ENCODE data around the gene RAB10.
"Not testable (repeated sequence)": the region's sequence is repeated elsewhere in the genome, so short reads cannot be mapped to it uniquely, and the experiment has no call there.

RAB10 gene

DNA sequence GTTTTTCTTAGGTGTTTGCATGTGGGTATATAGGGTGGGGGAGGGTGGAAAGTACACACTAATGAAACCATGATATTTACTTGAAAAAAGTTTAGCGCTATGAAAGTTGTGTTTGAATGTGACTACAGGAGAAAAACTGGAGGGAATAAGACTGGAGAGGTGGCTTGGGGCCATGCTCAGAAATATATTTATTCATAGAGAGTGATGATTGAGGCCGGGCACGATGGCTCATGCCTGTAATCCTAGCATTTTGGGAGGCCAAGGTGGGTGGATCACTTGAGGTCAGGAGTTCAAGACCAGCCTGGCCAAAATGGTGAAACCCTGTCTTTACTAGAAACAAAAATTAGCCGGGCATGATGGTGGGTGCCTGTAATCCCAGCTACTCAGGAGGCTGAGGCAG is 55.0 kb downstream of the RAB10 start:
- not testable (repeated sequence) for DNase-seq (ENCODE audit: low read depth in 1 of 2, low spot score in 1 of 2)

GRCh38 chr2:26089337-26089736 is 55.5 kb downstream of the RAB10 start:
- DNase-seq (ENCODE audit: low read depth in 1 of 2, low spot score in 1 of 2), result no peak

GRCh38 chr2:26095758-26096157 is 61.9 kb downstream of the RAB10 start:
- DNase-seq (ENCODE audit: low read depth in 1 of 2, low spot score in 1 of 2), result no peak

GRCh38 chr2:26099933-26100332 is 66.0 kb downstream of the RAB10 start:
- DNase-seq (ENCODE audit: low read depth in 1 of 2, low spot score in 1 of 2), result no peak

GRCh38 chr2:26100384-26100783 is 66.5 kb downstream of the RAB10 start:
- no peak for DNase-seq (ENCODE audit: low read depth in 1 of 2, low spot score in 1 of 2)

DNA sequence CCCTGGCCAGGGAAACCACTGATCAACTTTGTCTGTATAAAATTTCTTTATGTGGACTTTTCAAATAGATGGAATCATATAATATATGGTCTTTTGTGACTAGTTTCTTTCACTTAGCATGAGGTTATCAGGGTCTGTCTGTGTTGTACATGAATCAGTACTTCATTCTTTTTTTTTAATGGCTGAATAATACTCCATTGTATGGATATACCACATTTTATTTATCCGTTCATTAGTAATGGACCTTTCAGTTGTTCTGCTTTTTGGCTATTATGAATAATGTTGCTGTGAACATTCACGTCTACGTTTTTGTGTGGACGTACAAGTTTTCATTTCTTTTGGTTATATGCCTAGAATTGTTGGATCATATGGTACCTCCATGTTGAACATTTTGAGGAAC is 69.9 kb downstream of the RAB10 start:
- DNase-seq (ENCODE audit: low read depth in 1 of 2, low spot score in 1 of 2), result no peak

- not testable (repeated sequence) for DNase-seq (ENCODE audit: low read depth in 1 of 2, low spot score in 1 of 2)
These were observed 74.8 kb downstream of the RAB10 start for GRCh38 chr2:26108701-26109100.

- no peak for DNase-seq (ENCODE audit: low read depth in 1 of 2, low spot score in 1 of 2)
These were observed 78.3 kb downstream of the RAB10 start for GRCh38 chr2:26112201-26112600.

- no peak for DNase-seq (ENCODE audit: low read depth in 1 of 2, low spot score in 1 of 2)
These were observed 80.3 kb downstream of the RAB10 start for GRCh38 chr2:26114151-26114550.

DNA sequence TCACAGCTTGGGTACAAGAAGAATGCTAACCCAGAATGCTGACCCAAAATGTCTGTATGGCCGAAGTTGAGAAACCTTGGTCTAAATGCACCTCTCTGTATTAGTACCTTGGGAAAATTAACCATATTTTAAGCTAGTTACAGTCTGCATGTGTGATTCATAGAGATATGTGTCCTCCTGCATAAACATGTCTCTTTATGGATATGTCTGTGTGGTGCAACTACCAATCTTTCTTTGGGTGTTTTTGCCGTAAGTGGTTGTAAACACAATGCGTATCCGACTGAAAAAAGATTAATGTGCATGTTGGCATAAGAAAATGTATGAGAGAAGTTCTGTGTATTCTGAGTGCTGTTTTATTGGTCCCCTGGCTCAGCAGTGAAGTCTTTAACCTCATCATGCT is 84.8 kb downstream of the RAB10 start:
- no peak for DNase-seq (ENCODE audit: low read depth in 1 of 2, low spot score in 1 of 2)

GRCh38 chr2:26119521-26119920 is 85.6 kb downstream of the RAB10 start:
- DNase-seq (ENCODE audit: low read depth in 1 of 2, low spot score in 1 of 2), result no peak

DNA sequence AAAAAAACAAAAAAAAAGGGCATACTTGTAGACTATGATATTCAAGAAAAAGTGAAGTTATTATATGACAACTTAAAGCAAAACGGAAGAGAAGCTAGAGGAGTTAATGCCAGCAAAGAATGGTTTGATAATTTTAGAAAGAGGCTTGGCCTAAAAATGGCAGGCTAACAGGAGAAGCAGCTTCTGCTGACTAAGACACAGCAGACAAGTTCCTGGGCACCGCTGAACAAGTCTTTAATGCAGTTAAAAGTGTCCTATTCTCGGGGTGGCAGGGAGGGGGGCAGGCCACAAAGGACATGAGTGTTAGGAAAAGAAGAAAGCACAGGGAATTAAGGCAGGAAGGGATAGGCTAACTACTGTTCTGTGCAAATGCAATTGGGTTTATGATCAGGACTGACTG is 88.7 kb downstream of the RAB10 start:
- no peak for DNase-seq (ENCODE audit: low read depth in 1 of 2, low spot score in 1 of 2)

GRCh38 chr2:26123426-26123825 is 89.5 kb downstream of the RAB10 start:
- no peak for DNase-seq (ENCODE audit: low read depth in 1 of 2, low spot score in 1 of 2)

DNA sequence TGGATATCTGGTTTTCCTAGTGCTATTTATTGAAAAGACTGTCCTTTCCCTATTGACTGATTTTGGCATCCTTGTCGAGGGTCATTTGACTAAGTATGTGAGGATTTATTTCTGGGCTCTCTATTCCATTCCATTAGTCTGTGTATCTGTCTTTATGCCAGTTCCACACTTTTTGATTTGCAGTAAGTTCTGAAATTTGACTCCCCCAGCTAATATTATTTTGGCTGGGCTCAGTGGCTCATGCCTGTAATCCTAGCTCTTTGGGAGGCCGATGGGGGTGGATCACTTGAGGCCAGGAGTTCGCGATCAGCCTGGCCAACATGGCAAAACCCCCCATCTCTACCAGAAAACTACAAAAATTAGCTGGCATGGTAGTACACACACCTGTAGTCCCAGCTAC is 92.2 kb downstream of the RAB10 start:
- no peak for DNase-seq (ENCODE audit: low read depth in 1 of 2, low spot score in 1 of 2)

DNA sequence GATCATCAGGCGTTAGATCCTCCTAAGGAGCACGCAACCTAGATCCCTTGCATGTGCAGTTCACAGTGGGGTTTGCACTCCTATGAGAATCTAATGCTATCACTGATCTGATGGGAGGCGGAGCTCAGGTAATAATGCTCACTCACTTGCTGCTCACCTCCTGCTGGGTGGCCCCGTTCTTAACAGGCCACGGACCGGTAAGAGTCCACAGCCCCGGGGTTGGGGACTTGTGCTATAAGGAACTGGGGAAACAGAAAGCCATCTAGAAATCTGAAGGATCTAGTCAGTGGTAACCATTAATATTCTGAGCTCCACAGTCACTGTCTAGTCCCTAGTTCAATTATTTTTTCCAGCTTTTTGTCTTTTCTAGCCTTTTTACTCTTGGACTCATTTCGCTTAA is 94.3 kb downstream of the RAB10 start:
- DNase-seq (ENCODE audit: low read depth in 1 of 2, low spot score in 1 of 2), result no peak

DNA sequence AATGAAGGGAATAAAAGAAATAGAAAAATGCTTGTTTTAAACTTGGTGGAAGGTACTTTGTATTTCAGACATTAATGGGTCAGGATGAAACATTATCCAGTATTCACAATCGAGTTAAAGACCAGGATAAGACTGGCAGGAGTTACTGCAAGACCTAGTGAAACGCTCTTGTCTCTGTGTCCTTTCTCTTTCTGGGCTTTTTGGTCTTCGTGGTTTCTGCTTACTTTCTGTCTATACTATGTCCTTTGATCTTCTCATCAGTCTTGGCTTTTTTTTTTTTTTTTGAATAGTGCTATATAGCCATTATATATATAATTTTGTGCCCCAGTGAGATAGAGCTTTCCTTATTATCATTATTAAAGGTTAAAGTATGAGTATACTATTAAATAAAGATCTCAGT is 96.9 kb downstream of the RAB10 start:
- no peak for DNase-seq (ENCODE audit: low read depth in 1 of 2, low spot score in 1 of 2)

DNA sequence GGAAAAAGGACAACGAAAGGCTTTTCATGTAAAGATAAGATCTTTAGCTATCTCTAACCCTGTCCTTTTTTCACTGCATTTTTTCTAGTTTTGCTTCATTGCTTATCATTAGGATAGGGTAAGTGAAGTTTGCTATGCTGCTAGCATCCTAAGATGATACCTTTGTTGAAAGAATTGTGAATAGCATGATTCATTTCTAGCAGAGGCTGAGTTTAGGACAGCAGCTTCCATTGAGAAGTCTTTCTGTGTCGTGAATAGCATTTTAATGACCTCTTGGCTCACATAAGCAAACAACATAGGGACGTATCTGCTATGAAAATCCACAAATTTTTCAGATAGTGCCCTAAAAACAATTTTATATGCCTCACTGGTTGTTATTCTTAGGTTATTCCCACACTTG is 102.6 kb downstream of the RAB10 start:
- no peak for DNase-seq (ENCODE audit: low read depth in 1 of 2, low spot score in 1 of 2)

DNA sequence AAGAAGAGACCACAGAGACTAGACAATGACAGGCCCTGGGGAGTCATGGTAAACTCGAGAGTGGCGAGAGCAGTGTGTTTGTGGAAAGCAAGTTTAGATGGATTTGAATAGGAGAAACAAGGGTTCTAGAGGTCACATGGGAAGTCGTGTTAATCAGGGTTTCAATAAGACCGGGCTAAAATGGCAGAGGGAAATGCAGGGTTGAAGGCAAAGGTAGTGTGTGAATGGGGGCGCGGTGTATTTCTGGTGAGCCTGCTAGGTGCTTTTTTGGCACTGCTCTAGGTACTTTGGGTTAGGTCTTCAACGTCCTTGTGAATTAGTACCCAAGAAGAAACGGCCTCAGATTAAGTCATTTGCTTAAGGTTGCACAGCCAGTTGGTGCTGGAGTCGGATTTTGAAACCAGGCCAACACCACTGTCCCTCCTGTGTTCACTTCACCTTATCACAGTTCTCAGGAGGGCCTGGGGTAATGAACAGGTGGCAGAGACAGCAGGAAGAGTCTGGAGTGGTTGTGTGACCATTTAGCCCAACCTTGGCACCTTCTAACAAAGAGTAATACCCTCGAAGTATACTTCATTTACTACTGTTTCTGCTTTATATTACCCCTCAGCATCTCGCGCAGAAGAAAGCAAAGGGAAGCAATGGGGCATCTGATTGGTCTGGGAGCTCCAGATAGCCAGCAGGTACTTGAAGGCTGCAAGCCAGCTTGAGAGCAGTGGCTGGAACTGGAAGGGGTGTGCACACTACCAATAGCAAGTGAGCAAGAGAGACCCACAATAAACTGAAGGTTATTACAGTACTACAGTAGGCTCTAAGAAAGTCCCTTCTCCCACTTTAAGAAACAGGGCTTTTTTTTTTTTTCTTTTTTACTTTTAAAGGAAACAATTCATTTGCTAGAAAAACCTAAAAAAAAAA is 105.6 kb downstream of the RAB10 start:
- no peak for DNase-seq (ENCODE audit: low read depth in 1 of 2, low spot score in 1 of 2)

DNA sequence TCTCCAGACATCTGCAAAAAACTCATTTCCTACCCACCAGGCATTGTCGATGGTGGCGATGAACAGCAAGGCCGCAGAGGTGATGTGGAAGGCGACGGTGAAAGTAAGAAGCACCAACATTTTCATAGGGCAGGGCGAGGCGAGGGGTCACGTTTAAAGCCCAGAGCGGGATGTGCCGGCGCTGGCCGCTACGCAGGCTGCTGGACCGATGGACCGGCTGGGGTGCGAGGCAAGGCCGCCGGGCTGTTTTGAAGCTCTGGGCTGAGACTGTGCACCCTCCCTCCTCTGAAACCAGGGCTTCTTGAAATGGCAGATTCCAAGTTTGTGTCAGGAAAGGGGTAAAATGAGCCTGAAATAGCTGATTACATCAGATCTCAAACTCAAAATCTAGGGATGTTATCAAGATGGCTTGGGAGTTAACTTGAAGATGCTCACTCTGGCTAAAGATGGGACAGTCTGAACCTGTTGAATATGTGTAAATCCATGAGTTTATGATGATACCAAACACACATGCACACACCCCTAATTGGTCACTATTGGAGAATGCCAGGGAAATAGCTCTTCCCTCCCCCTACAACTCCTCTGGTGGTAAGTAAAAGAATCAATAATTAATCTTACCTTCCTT is 107.4 kb downstream of the RAB10 start:
- no peak for DNase-seq (ENCODE audit: low read depth in 1 of 2, low spot score in 1 of 2)

DNA sequence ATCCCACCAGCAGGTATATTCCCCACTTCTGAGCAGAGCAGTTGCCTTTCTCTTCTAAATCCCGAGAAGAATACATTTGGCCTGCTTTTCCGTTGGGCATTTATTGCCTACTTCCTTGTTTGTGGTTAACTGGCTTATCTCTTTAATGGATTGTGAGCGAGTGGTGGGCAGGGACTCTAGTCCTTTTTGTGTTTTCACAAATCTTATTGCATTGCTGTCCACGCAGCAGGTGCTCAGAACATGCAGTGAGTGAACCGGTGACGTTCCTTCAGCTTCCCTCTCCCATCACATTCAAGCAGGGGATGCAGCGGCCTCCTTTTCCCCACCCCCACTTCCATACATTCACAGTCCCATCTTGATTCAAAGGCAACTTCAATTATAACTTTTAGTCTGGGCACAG is 110.1 kb downstream of the RAB10 start:
- no peak for DNase-seq (ENCODE audit: low read depth in 1 of 2, low spot score in 1 of 2)

- peak; percentile 26 to 27 for DNase-seq (ENCODE audit: low read depth in 1 of 2, low spot score in 1 of 2)
These were observed 111.2 kb downstream of the RAB10 start for GRCh38 chr2:26144953-26145680.

DNA sequence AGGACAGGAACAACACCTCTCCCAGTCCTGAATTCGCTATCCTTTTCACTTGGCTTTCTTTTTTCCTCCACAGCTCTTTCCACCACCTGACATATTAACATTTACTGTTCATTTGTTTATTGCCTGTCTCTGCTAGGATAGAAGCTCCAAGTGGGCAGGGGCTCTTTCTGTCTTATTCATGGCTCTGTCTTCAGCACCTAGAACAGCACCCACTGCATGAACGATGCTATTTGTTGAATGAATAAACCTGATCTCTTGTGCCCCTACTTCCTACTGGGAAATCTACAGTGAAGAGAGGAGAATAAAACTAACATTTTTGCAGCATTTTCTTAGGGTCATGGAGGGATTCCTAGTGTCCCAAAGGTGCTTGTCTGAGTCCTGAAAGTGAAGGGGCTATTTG is 114.6 kb downstream of the RAB10 start:
- no peak for DNase-seq (ENCODE audit: low read depth in 1 of 2, low spot score in 1 of 2)
